ENCODE measurements around the gene ASXL1.

The ASXL1 gene

GRCh38 chr20:32442630-32443373 is 84.7 kb downstream of the ASXL1 start:
- DNase-seq, result no peak

- no peak for DNase-seq
These were observed 85.3 kb downstream of the ASXL1 start for GRCh38 chr20:32443386-32443974.

DNA sequence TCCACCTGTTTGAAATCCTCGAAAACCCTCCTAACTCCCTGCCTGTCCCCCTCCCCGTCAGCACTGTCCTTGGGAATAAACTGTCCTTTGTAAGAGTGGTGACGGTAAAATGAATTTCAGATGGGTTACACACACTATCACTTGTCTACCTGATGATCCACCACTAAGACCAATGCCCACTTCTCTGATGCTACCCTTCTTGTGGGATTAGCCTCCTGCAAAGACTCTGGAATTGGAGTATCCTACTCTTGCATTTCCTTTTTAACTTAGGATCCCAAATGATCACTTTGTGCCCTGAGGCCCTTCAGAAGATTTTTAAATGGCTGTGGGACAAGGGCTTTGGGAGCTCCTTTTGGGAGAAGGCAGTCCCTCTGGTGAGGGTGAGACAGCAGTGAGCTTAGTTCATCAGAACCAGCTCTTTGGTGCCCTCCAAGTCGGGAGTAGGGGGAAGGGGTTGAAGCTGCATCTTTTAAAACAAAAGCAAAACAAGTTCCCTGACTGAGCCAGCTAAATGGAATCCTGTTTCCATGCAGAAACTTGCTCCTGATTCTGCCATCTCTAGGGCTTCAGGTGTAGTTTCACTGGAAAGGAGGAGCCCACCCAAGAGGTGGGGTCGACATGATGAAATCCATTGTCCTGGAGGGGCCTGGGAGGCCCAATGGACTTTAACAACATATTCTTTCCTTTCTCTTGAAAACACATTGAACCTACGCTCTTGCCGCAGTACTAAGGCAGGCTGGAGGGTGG is 86.5 kb downstream of the ASXL1 start:
- no peak for DNase-seq

DNA sequence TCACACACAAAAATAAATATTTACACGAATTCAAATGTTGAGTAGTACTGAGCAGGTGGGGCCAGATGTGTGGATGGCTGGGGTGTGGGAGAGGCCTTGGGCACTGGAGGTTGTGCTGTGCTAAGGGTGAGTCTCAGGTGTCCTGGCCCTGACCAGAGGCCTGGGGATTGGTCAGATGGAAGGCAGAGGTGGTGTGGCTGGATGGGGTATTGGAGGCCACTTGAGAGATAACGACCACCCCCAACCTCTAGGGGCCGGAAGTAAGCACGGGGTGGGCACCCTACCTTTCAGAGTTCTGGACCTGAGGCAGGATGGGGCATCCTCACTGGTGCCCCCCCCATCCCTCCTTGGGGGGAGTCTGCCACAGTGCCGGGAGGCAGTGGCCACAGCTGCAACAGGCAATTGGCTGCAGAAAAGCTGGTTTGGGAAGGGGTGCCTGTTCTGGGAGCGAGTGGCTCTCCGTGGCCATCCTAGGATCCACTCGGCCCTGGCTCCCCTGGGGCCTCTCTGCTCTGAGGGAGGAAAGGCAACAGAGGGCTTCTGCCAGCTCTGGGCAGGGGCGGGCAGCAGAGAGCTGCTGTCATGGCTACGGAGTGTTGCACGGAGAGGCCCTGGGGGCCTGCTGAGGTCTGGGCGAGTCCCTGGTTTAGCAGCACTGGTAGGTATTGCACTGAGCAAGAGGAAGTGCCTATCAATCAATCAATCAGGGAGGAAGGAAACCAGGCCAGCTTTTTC is 87.6 kb downstream of the ASXL1 start:
- DNase-seq, result no peak

DNA sequence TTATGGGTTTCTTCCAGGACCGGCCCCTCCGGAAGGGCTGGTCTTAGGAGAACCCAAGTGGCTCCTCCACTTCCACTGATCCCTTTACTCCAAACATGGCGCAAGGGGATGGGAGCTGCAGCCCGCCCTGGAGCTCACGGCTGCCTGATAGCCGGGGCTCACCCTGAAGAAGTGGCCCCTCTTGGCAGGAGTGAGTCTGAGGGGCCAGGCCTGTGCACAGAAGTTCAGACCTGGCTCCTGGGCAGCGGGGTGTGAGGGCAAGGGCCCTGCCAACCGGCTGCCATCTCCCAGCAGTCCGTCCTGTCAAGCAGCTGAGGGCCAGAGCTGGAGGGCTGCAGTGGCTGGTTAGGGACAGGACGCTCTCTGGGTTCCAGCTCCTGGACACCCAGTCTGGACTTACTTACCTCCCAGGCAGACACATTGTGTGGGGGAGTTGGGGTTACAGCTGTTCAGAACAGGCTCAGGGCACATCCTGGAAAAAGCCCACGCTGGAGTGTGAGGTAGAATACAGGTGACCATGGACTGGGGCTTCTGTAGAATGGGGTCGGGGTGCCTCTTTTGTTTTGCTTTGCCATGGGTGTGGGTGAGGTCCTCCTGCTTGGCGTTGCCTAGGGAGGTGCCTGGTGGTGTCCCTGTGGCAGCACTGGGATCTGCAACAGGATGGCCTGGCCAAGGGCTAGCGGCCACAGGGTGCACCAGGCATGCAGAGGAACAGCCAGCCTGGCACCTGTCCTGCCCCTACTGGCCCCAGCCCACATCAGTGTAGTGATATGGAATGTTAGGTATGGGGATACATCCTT is 88.4 kb downstream of the ASXL1 start:
- no peak for DNase-seq

GRCh38 chr20:32447136-32448027 is 89.3 kb downstream of the ASXL1 start:
- DNase-seq, result no peak

- no peak for DNase-seq
These were observed 90.3 kb downstream of the ASXL1 start for GRCh38 chr20:32448306-32449056.

DNA sequence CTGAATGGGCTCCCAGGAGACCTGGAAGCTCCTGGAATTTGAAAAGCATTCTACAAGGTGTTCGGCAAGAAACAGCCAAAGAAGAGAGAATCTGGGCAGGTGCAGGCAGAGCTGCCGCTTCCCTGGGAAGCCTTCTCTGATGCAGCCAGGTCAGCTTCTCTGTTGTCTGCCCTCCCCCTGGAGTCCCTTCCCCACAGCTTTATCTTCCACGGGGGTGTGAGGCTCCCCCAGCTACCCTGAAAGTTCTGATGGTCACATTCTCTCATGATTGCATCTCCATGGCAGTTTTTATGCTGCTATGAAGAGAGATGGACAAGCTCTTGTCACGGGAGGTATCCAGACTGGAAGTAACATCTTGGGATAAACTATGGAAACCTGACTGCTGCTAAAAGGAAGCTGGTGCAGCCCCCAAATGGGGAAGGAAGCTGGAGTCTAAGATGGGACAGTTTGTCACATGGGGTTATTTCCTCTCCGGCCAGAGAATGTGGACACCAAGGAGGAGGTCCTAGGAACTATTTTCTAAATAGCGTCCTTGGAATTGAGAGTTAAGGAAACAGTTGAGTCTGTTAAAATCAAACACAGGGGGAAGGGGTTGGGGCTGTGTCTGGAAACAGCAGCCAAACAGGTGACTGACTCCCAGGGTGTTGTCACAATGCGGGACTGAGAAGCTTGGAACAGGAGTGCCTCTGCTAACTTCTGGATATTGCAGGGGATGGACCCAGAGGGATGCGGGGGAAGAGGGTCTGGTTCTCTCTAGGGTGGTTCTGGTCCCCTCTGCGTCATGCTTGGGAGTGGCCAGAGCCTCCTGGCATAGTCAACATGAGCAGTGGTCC is 91.1 kb downstream of the ASXL1 start:
- DNase-seq, result no peak

DNA sequence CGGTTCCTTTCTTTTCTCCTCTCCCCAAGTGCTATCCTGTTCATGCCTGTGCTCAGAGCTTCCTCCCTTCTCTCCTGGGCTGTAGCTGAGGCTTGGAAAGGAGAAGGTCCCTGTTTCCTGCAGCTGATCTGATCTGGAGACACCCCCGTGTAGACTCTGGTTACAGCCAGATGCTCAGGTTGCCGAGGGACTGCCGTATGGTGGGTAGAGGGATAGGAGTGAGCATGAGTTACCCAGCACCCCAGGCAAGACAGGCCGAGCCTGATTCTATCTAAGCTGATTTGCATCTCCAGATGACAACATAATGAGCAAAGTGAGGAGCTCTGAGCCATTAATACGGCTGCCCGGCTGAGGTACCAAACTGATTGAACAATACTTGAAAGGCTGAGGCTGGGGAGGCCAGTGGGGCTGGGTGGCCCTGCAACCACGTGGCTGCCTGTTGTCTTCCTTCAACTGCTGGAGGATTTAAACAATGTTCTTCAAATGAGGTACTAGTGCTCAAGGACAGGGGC is 91.8 kb downstream of the ASXL1 start:
- no peak for DNase-seq

GRCh38 chr20:32450484-32451061 is 92.4 kb downstream of the ASXL1 start:
- no peak for DNase-seq

- DNase-seq, result no peak
These were observed 93.2 kb downstream of the ASXL1 start for GRCh38 chr20:32451340-32451681.

DNA sequence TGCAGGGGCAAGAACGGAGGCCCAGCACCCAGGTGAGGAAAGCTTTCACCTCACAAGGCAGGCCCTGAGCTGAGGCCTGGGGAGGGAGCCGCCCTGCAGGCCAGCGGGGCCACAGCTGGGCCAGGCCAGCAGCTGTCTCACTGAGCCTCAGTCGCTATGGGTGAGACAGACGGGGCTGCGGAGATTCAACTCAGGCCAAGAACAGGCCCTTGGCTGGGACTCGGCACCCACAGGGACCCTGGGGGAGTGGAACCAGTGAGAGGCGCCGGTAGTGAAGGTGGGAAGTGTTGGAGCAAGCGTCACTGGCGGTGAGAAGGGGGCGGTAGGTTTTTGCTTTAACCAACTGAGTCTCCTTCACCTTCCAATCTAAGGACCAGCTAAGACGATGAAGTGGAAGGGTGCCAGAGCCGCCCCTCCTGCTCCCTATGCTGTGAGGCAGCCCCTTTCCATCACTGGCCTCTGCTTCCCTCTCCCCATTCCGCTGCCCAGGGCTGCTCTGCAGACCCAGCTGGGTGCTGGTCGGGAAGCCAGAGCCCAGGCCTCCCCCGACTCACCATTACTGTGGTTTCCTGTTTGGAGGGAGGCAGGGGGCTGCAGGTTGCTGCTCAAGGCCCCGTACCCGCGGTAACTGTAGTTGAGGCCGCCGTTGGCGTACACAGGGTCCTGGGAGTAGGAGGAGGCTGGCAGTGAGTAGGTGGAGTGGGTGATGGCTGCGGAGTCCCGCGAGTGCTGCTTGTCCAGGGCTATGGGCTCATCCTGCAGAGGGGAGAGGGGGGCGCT is 93.7 kb downstream of the ASXL1 start:
- DNase-seq, result no peak

- DNase-seq, result no peak
These were observed 94.8 kb downstream of the ASXL1 start for GRCh38 chr20:32452776-32453466.

DNA sequence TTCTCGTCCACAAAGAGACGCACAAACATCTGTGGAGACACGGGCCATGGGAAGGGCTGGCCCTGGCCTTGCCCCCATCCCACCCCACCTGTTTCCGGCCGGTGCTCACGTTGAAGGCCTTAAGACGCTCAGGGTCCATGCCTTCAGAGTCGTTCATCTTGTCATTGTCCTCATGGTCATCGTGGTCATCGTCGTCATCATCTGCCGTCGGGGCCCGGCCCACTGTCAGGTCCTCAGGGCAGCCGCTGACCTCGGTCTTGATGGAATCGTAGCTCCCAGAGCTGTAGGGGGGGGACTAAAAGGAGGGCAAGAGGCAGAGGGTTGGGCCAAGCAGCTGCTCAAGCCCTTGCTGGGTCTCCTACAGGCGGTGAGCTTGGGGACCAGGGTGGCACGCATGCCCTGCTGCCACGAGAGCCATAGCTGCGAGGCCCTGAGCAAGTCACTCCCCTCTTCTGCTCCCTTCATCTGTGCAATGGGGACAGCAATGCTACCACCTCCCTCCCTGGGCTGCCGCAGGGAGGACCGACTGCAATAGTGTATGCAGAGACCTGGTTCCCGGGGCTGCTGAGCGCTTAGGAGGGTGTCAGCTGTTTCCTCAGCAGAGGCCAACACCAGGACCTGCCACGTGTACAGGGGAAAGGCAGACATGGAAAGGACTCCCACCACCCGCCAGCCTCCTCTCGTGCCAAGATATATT is 95.5 kb downstream of the ASXL1 start:
- DNase-seq, result no peak

DNA sequence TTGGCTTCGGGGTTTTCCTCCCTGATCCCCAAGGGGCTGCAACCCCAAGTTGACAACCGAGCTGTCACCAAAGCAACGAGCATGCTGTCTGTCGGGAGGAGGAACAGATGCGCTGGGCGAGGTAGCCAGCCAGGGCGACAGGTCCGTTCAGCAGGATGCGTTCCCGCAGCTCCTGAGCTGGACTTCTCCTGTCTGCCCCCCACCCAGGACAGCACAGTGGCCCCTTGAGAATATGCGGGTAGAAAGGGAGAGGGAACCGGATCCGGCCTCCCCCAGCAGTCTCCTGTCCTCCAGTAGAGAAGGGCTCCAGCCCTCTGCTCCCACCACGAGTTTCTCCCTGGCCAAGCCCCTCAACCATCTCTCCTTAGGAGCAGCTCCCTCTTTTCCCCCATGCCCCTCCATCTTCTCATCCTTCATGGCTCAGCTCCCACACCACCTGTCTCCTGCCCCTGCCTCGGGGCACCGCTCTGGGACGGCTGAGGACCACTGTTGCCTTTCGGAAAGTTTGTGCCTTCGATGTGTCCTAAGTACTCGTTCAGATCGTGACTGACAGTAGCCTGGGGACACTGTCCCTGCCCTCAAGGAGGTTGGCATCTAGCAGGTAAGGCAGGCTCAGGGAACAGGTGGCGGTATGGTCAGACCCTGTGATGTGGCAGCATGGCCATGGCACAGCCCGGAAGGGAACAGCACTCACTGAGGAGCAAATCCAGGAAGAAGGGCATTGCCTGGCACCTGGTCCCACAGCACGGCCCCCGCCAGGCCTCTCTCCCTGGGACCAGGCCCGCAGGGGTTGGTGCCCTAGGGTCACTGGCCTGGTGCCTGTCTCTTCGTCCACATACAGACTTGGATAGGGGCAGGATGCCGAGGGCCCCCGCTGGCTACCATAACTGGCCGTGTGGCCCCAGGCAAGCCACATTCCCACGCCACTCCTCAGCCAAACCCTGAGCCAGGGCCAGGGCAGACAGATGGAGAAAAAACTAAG is 96.3 kb downstream of the ASXL1 start:
- no peak for DNase-seq
